GM12878 (cell line): ENCODE data around the gene ATP6AP2. TPM values are rescaled to one million over a fixed set of nuclear protein-coding genes. Genes with fewer than 3 reads are reported as not detected.

Experiments used
- ATAC-seq: fragments of 200-7000 bp; cut with Tn5 transposase; 3 replicates; pipeline ENCODE4 v1.9.1; 2020; ENCODE audit warnings: mild to moderate bottlenecking, moderate library complexity
- BruUV-seq: library from RNA; stranded (reverse); fragments of 400-500 nt; replicated peaks from 2 replicates; lab custom pipeline; 2021; lab: Mats Ljungman, UMichigan
- CTCF ChIA-PET: fragments of 300-600 bp; sonication (Branson Sonifier 250); formaldehyde crosslinking; extraction: SDS; loops from one replicate; lab custom pipeline; 2021; ENCODE audit warnings: inconsistent platforms; lab: Yijun Ruan, JAX
- POLR2A ChIA-PET: fragments of 350-600 bp; formaldehyde crosslinking; extraction: SDS; loops from one replicate; lab custom pipeline; 2021; ENCODE audit warnings: inconsistent platforms; lab: Charles Lee
- RAD21 ChIA-PET: fragments of 300-600 bp; sonication (Branson Sonifier 250); formaldehyde crosslinking; loops from one replicate; lab custom pipeline; 2023; ENCODE audit warnings: antibody characterized with exemption; ENCODE audit not compliant: unreplicated experiment; lab: Charles Lee
- SMC1A ChIA-PET: fragments of 300-600 bp; sonication (Branson Sonifier 250); formaldehyde crosslinking; loops from one replicate; lab custom pipeline; 2023; ENCODE audit not compliant: unreplicated experiment, uncharacterized antibody; lab: Charles Lee
- DNase-seq: peaks from one replicate; pipeline ENCODE4 v3.0.0-alpha.2; 2011; ENCODE audit warnings: low read depth, low spot score
- FAIRE-seq: peaks from 3 replicates; lab custom pipeline; 2011; peaks lifted over from hg19 to GRCh38; lab: Jason Lieb, UNC
- H2AFZ ChIP-seq: 2 replicates; pipeline ENCODE4 v1.6.0; 2011; ENCODE audit warnings: low read depth, low read length, control low read depth; ENCODE audit not compliant: control insufficient read depth
- H3K27ac ChIP-seq: 2 replicates; pipeline ENCODE4 v1.5.1; 2011; ENCODE audit warnings: control low read depth; ENCODE audit not compliant: control insufficient read depth, insufficient read depth
- H3K27me3 ChIP-seq, 2 experiments: replicated peaks in 1 of 2; 2 replicates each; pipeline versions ENCODE4 v1.6.0 to v1.6.1; 2011; ENCODE audit warnings: low read length in 1 of 2; ENCODE audit not compliant: control insufficient read depth in 2 of 2, insufficient read depth in 2 of 2
- H3K36me3 ChIP-seq, 2 experiments: 2 replicates each; pipeline ENCODE4 v1.5.1; 2011; ENCODE audit warnings: low read length in 1 of 2; ENCODE audit not compliant: control insufficient read depth in 2 of 2, insufficient read depth in 2 of 2
- H3K4me1 ChIP-seq: 2 replicates; pipeline ENCODE4 v1.6.1; 2011; ENCODE audit warnings: mild to moderate bottlenecking, low read length, moderate library complexity, mixed read lengths; ENCODE audit not compliant: control insufficient read depth, insufficient read depth
- H3K4me2 ChIP-seq: 2 replicates; pipeline ENCODE4 v1.6.0; 2011; ENCODE audit warnings: control low read depth; ENCODE audit not compliant: control insufficient read depth, insufficient read depth
- H3K4me3 ChIP-seq: fragments of 200-600 bp; sonication (generic); 2 replicates; pipeline ENCODE4 v1.5.1; 2016
- H3K79me2 ChIP-seq: 2 replicates; pipeline ENCODE4 v1.6.0; 2011; ENCODE audit warnings: low read length; ENCODE audit not compliant: control insufficient read depth, insufficient read depth
- H3K9ac ChIP-seq: 2 replicates; pipeline ENCODE4 v1.8.0; 2011; ENCODE audit warnings: low read length, control low read depth, mixed read lengths; ENCODE audit not compliant: control insufficient read depth, insufficient read depth
- H3K9me3 ChIP-seq: replicated peaks from 3 replicates; pipeline ENCODE4 v1.5.1; 2011; ENCODE audit warnings: mild to moderate bottlenecking, low read length; ENCODE audit not compliant: control insufficient read depth, insufficient read depth
- H4K20me1 ChIP-seq: 2 replicates; pipeline ENCODE4 v1.6.0; 2011; ENCODE audit not compliant: control insufficient read depth, insufficient read depth
- EP300 ChIP-seq, 2 experiments: fragments of 150-350 bp in 1 of 2; IDR thresholded peaks; 2 replicates each; pipeline ENCODE4 v1.6.1; 2011 to 2012; ENCODE audit warnings: low read depth in 2 of 2, low read length in 2 of 2, borderline replicate concordance in 1 of 2, improper control_type of control experiment in 1 of 2, inconsistent platforms in 1 of 2; ENCODE audit not compliant: control insufficient read depth in 1 of 2
- KDM1A ChIP-seq: fragments of 200-600 bp; sonication (generic); IDR thresholded peaks from 2 replicates; pipeline ENCODE4 v1.6.1; 2016; ENCODE audit warnings: borderline replicate concordance
- KLF5 ChIP-seq: fragments of 450-650 bp; IDR thresholded peaks from 2 replicates; pipeline ENCODE4 v1.6.1; 2014; ENCODE audit warnings: mild to moderate bottlenecking; ENCODE audit not compliant: partially characterized antibody
- NFXL1 ChIP-seq: fragments of 450-650 bp; IDR thresholded peaks from 2 replicates; pipeline ENCODE4 v1.6.1; 2017; ENCODE audit warnings: antibody characterized with exemption, mild to moderate bottlenecking, borderline replicate concordance
- NRF1 ChIP-seq: conservative IDR thresholded peaks from 2 replicates; pipeline ENCODE4 v1.6.1; 2011; ENCODE audit warnings: mild to moderate bottlenecking, low read depth, low read length, improper control_type of control experiment
- POLR2AphosphoS5 ChIP-seq: IDR thresholded peaks from 2 replicates; pipeline ENCODE4 v1.6.1; 2011; ENCODE audit warnings: mild to moderate bottlenecking, low read length, inconsistent platforms
- RUNX3 ChIP-seq: IDR thresholded peaks from 2 replicates; pipeline ENCODE4 v1.6.1; 2012; ENCODE audit warnings: low read length, inconsistent platforms
- ZSCAN29 ChIP-seq: fragments of 450-650 bp; IDR thresholded peaks from 2 replicates; pipeline ENCODE4 v1.6.1; 2017; ENCODE audit warnings: mild to moderate bottlenecking, moderate library complexity
- WGBS: methylation state at CpG from one replicate; pipeline ENCODE4 v1.1.6; 2016; ENCODE audit warnings: low lambda C conversion rate; ENCODE audit not compliant: insufficient replicate concordance, insufficient coverage; ENCODE audit errors: missing lambda C conversion rate; 5-methylcytosine and 5-hydroxymethylcytosine counted together
- in situ Hi-C: fragments of 300-500 bp; cut with MboI; formaldehyde crosslinking; loops from 9 replicates; pipeline ENCODE4 v1.14.3; 2018; ENCODE audit warnings: mixed read lengths
- intact Hi-C: fragments of 100-400 bp; cut with micrococcal nuclease; formaldehyde crosslinking; loops from one replicate; pipeline ENCODE4 v1.14.2; 2022; ENCODE audit not compliant: unreplicated experiment
- polyA plus RNA-seq, 11 experiments: library from polyadenylated mRNA; depleted of rRNA in 4 of 11; unstranded in 6 of 11; stranded (reverse) in 5 of 11; fragments of >200 nt; fragmentation: Nextera tagmentation in 4 of 11; fragmentation: Illumina TruSeq in 1 of 11; extraction: Ambion mirVana in 4 of 11; extraction: Trizol in 1 of 11; gene quantifications; 1 replicate in 1 of 11; 2 replicates in 10 of 11; pipeline versions ENCODE4 v1.2.1 to v1.2.3, GENCODE V29; 2011 to 2016; ENCODE audit warnings: inconsistent platforms in 2 of 11, missing spikeins in 2 of 11, low read depth in 1 of 11
- total RNA-seq, 4 experiments: library from RNA; depleted of rRNA in 3 of 4; stranded (reverse); fragments of >200 nt in 3 of 4; fragmentation: Illumina TruSeq in 1 of 4; extraction: Trizol in 1 of 4; gene quantifications; 2 replicates each; pipeline versions ENCODE4 v1.2.1 to v1.2.3, GENCODE V29; 2013 to 2021
- TF ChIP-seq, protein P1 (sequence below): fragments of 450-650 bp; conservative IDR thresholded peaks from 2 replicates; pipeline ENCODE4 v1.6.1; 2017; ENCODE audit warnings: mild to moderate bottlenecking, moderate library complexity

ATP6AP2 gene
- total and polyA plus RNA-seq, 10 of the 15 experiments (the other 5 are each of a cell fraction or from before 2014, with no cell fraction given), result 36.3 to 141 (median 56.0) TPM

GRCh38 chrX:40563784-40564183, 17.0 kb upstream of the ATP6AP2 start:
- 65% methylated on average over 10 of the region's 10 CpGs for WGBS
- DNase-seq, result no peak
- no peak overlapping the region for H3K4me3 ChIP-seq
- H3K4me2 ChIP-seq, result no peak overlapping the region
- no TSS peak for BruUV-seq
- H3K4me1 ChIP-seq, result peaks cover 3% of the 10 kb centered on the region; the same call in 1 of the 2 replicates
- ChIA-PET SMC1A (no interaction called here), RAD21 (interaction anchor here (0.6 kb wide), 1 partner anchor 35 kb away, joined by 3 read pairs; no protein-coding TSS in a partner anchor), CTCF (interaction anchor here (1.5 to 1.6 kb wide), 2 partner anchors 20 to 40 kb away, joined by 3 to 4 read pairs; no protein-coding TSS in a partner anchor), POLR2A (no interaction called here)
- H3K27ac ChIP-seq, result no peak overlapping the region
- in situ Hi-C loops, result no loop called here
- H3K27me3 ChIP-seq, result no peaks in the 10 kb centered on the region; a peak in 2 of 4 replicates
- no peak for FAIRE-seq
- no peaks in the 10 kb centered on the region for H3K79me2 ChIP-seq
- H4K20me1 ChIP-seq, result no peaks in the 10 kb centered on the region
- no peak for ATAC-seq
- no peak for TF ChIP-seq NRF1
- TF ChIP-seq POLR2AphosphoS5, result no peak
- TF ChIP-seq RUNX3, result no peak
- TF ChIP-seq, protein P1, sequence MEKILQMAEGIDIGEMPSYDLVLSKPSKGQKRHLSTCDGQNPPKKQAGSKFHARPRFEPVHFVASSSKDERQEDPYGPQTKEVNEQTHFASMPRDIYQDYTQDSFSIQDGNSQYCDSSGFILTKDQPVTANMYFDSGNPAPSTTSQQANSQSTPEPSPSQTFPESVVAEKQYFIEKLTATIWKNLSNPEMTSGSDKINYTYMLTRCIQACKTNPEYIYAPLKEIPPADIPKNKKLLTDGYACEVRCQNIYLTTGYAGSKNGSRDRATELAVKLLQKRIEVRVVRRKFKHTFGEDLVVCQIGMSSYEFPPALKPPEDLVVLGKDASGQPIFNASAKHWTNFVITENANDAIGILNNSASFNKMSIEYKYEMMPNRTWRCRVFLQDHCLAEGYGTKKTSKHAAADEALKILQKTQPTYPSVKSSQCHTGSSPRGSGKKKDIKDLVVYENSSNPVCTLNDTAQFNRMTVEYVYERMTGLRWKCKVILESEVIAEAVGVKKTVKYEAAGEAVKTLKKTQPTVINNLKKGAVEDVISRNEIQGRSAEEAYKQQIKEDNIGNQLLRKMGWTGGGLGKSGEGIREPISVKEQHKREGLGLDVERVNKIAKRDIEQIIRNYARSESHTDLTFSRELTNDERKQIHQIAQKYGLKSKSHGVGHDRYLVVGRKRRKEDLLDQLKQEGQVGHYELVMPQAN, result no peak
- TF ChIP-seq EP300 (IDR thresholded peaks at IDR 0.05; ENCODE audit: borderline replicate concordance in 1 of 2, control insufficient read depth in 1 of 2, low read depth in 2 of 2, low read length in 2 of 2), result no peak
- no peak for TF ChIP-seq NFXL1
- no peak for TF ChIP-seq ZSCAN29
- no peak for TF ChIP-seq KDM1A
- TF ChIP-seq KLF5, result no peak
- no peaks in the 10 kb centered on the region for H3K36me3 ChIP-seq
- intact Hi-C loops, result no loop called here
- H2AFZ ChIP-seq, result no peak overlapping the region
- H3K9ac ChIP-seq, result no peak overlapping the region
- no peaks in the 10 kb centered on the region for H3K9me3 ChIP-seq
